IMR-90 (cell line): ENCODE measurements around the gene CLTCL1. TPM values are rescaled to one million over a fixed set of nuclear protein-coding genes. Genes with fewer than 3 reads are reported as not detected.

ENCODE experiments used
- ATAC-seq: fragments of 200-7000 bp; cut with Tn5 transposase; 2 replicates; pipeline ENCODE4 v1.9.1; 2020; ENCODE audit warnings: low read depth, mild to moderate bottlenecking, moderate library complexity
- BruUV-seq: library from RNA; stranded (reverse); fragments of 400-500 nt; replicated peaks from 2 replicates; lab custom pipeline; 2021; lab: Mats Ljungman, UMichigan
- CTCF ChIA-PET: fragments of 300-600 bp; formaldehyde crosslinking; extraction: SDS; loops from one replicate; lab custom pipeline; 2021; ENCODE audit warnings: antibody characterized with exemption; lab: Yijun Ruan, JAX
- POLR2A ChIA-PET: fragments of 300-600 bp; sonication (Branson Sonifier 250); formaldehyde crosslinking; loops from one replicate; lab custom pipeline; 2022; ENCODE audit warnings: antibody characterized with exemption; ENCODE audit not compliant: unreplicated experiment; lab: Charles Lee
- DNase-seq: peaks from one replicate; pipeline ENCODE4 v3.0.0; 2013
- H2AFZ ChIP-seq: replicated peaks from 2 replicates; pipeline ENCODE3; 2013; ENCODE audit warnings: low read length, mild to moderate bottlenecking; ENCODE audit not compliant: poor library complexity
- H2AK5ac ChIP-seq: 2 replicates; pipeline ENCODE4 v1.6.1; 2013; ENCODE audit warnings: low read depth, low read length, inconsistent platforms
- H2AK9ac ChIP-seq: replicated peaks from 2 replicates; pipeline ENCODE3; 2013; ENCODE audit warnings: mild to moderate bottlenecking, low read depth, low read length, moderate library complexity; ENCODE audit not compliant: poor library complexity
- H2BK120ac ChIP-seq: 2 replicates; pipeline ENCODE4 v1.6.1; 2013; ENCODE audit warnings: low read depth, low read length, inconsistent platforms
- H2BK15ac ChIP-seq: 3 replicates; pipeline ENCODE4 v1.6.1; 2013; ENCODE audit warnings: low read depth, low read length, inconsistent platforms
- H2BK20ac ChIP-seq: 2 replicates; pipeline ENCODE4 v1.6.1; 2013; ENCODE audit warnings: low read depth, mild to moderate bottlenecking, inconsistent platforms, low read length, moderate library complexity
- H2BK5ac ChIP-seq: 2 replicates; pipeline ENCODE4 v1.6.1; 2013; ENCODE audit warnings: mild to moderate bottlenecking, low read depth, low read length, inconsistent platforms; ENCODE audit not compliant: poor library complexity, severe bottlenecking
- H3K14ac ChIP-seq: replicated peaks from 2 replicates; pipeline ENCODE4 v1.6.1; 2013; ENCODE audit warnings: low read depth, low read length, inconsistent platforms
- H3K18ac ChIP-seq: 2 replicates; pipeline ENCODE4 v1.6.1; 2013; ENCODE audit warnings: low read depth, low read length, control low read depth
- H3K23ac ChIP-seq: 2 replicates; pipeline ENCODE4 v1.6.1; 2013; ENCODE audit warnings: low read depth, low read length, inconsistent platforms
- H3K27ac ChIP-seq: 2 replicates; pipeline ENCODE4 v1.5.1; 2013; ENCODE audit warnings: mild to moderate bottlenecking, control low read depth, low read length; ENCODE audit not compliant: insufficient read depth
- H3K27me3 ChIP-seq: 2 replicates; pipeline ENCODE4 v1.6.1; 2013; ENCODE audit warnings: low read length; ENCODE audit not compliant: control insufficient read depth, insufficient read depth
- H3K36me3 ChIP-seq: 2 replicates; pipeline ENCODE4 v1.6.1; 2013; ENCODE audit warnings: low read length, mixed read lengths; ENCODE audit not compliant: control insufficient read depth, insufficient read depth
- H3K4ac ChIP-seq: 2 replicates; pipeline ENCODE4 v1.6.1; 2013; ENCODE audit warnings: low read depth, low read length, inconsistent platforms
- H3K4me1 ChIP-seq: 2 replicates; pipeline ENCODE4 v1.6.1; 2013; ENCODE audit warnings: low read length, mixed read lengths; ENCODE audit not compliant: control insufficient read depth, insufficient read depth
- H3K4me2 ChIP-seq: 2 replicates; pipeline ENCODE4 v1.6.1; 2013; ENCODE audit warnings: low read depth, mild to moderate bottlenecking, control low read depth, low read length, moderate library complexity
- H3K4me3 ChIP-seq: 2 replicates; pipeline ENCODE4 v1.5.1; 2013; ENCODE audit warnings: low read depth, mild to moderate bottlenecking, control low read depth, low read length, moderate library complexity; ENCODE audit not compliant: insufficient read depth
- H3K56ac ChIP-seq: 2 replicates; pipeline ENCODE4 v1.6.1; 2013; ENCODE audit warnings: low read length, inconsistent platforms; ENCODE audit not compliant: insufficient read depth; ENCODE audit errors: extremely low read depth
- H3K79me1 ChIP-seq, 2 experiments: 2 replicates each; pipeline ENCODE4 v1.6.1; 2013; ENCODE audit warnings: low read length in 2 of 2, inconsistent platforms in 1 of 2, low read depth in 1 of 2
- H3K9ac ChIP-seq: 2 replicates; pipeline ENCODE4 v1.6.1; 2013; ENCODE audit warnings: low read depth, low read length, control low read depth
- H3K9me1 ChIP-seq: 2 replicates; pipeline ENCODE4 v1.6.1; 2013; ENCODE audit warnings: low read length, inconsistent platforms; ENCODE audit not compliant: insufficient read depth
- H3K9me3 ChIP-seq: 2 replicates; pipeline ENCODE4 v1.6.1; 2013; ENCODE audit warnings: low read length; ENCODE audit not compliant: control insufficient read depth, insufficient read depth
- H4K20me1 ChIP-seq: 2 replicates; pipeline ENCODE4 v1.6.1; 2013; ENCODE audit warnings: low read length, inconsistent platforms; ENCODE audit not compliant: insufficient read depth
- H4K5ac ChIP-seq: 2 replicates; pipeline ENCODE4 v1.6.1; 2013; ENCODE audit warnings: mild to moderate bottlenecking, low read depth, low read length, control low read depth
- H4K8ac ChIP-seq, 2 experiments: 2 replicates each; pipeline ENCODE4 v1.6.1; 2013; ENCODE audit warnings: low read depth in 2 of 2, low read length in 2 of 2, control low read depth in 1 of 2, inconsistent platforms in 1 of 2
- H4K91ac ChIP-seq: 2 replicates; pipeline ENCODE4 v1.6.1; 2013; ENCODE audit warnings: low read depth, low read length, inconsistent platforms; ENCODE audit not compliant: insufficient read depth
- POLR2A ChIP-seq: IDR thresholded peaks from 2 replicates; pipeline ENCODE4 v1.6.1; 2012; ENCODE audit warnings: mild to moderate bottlenecking, low read depth, low read length
- RCOR1 ChIP-seq: IDR thresholded peaks from 2 replicates; pipeline ENCODE4 v1.6.1; 2012; ENCODE audit warnings: mild to moderate bottlenecking, low read length, improper control_type of control experiment; ENCODE audit not compliant: insufficient replicate concordance
- WGBS, 2 experiments: methylation state at CpG; one replicate each; pipeline versions ENCODE4 v1.1.5 to v1.1.7; 2013; ENCODE audit warnings: missing lambda C conversion rate in 2 of 2; ENCODE audit not compliant: insufficient read length in 1 of 2; ENCODE audit errors: extremely low coverage in 2 of 2; 5-methylcytosine and 5-hydroxymethylcytosine counted together
- dilution Hi-C: fragments of 300-500 bp; cut with HindIII; formaldehyde crosslinking; loops from one replicate; pipeline ENCODE4 v1.14.3; 2018; ENCODE audit warnings: low sequenced_read_pairs; ENCODE audit not compliant: unreplicated experiment
- in situ Hi-C: fragments of 300-500 bp; cut with MboI; formaldehyde crosslinking; loops from 3 replicates; pipeline ENCODE4 v1.14.3; 2019; ENCODE audit warnings: low sequenced_read_pairs, inconsistent platforms, mixed read lengths
- intact Hi-C: fragments of 100-400 bp; cut with micrococcal nuclease; formaldehyde crosslinking; loops from 2 replicates; pipeline ENCODE4 v1.10.0; 2022
- polyA plus RNA-seq, 3 experiments: library from polyadenylated mRNA; depleted of rRNA; stranded (reverse); fragments of >200 nt; gene quantifications; 2 replicates each; pipeline ENCODE4 v1.2.3, GENCODE V29; 2012; ENCODE audit warnings: low replicate concordance in 1 of 3
- total RNA-seq: library from RNA; depleted of rRNA; stranded (reverse); fragments of >200 nt; gene quantifications from 2 replicates; pipeline ENCODE4 v1.2.3, GENCODE V29; 2012

Gene CLTCL1
- total and polyA plus RNA-seq, 2 of the 4 experiments (the other 2 are of a cell fraction), result 6.2 to 8.1 TPM

DNA sequence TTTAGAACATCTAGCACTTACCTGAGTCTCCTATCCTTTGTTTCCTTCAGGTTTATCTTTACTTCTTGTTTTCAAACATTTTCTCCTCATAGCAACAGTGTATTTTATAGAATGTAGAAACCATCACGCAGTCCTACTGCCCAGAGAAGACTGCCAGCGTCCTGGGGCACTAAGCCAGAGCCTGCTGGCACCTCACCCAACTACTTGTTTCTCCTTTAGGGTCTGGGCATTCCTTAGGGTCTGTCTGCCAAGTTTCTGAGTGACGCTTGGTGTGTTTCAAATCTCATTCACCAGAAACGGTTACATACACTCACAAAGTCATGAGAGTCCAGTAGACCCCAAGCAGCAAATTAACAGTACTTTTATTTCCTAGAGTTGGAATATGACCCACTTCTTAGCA is 63.3 kb downstream of the CLTCL1 start:
- no peak overlapping the region for H4K91ac ChIP-seq
- 45% methylated on average over 2 of the region's 4 CpGs; no CpG with 5 or more reads in 1 of the 2 experiments for WGBS, 2 experiments
- DNase-seq (no peak), ATAC-seq (no peak)
- H4K5ac ChIP-seq, result no peak overlapping the region
- H3K36me3 ChIP-seq, result peaks cover 21% of the 10 kb centered on the region
- H3K9me3 ChIP-seq, result no peaks in the 10 kb centered on the region
- H4K20me1 ChIP-seq, result no peaks in the 10 kb centered on the region
- H3K18ac ChIP-seq, result no peak overlapping the region
- intact Hi-C loops, result no loop called here
- H3K14ac ChIP-seq, result no peak overlapping the region
- no peak overlapping the region for H3K56ac ChIP-seq
- H3K79me1 ChIP-seq, result no peaks in the 10 kb centered on the region
- no peak overlapping the region for H2AK5ac ChIP-seq
- H2BK20ac ChIP-seq, result no peak overlapping the region
- dilution Hi-C loops, result no loop called here
- H3K23ac ChIP-seq, result no peak overlapping the region; the same call in 1 of the 2 replicates
- H3K27ac ChIP-seq, result no peak overlapping the region
- no peak overlapping the region for H3K4me3 ChIP-seq
- H3K4me1 ChIP-seq, result no peaks in the 10 kb centered on the region
- H3K4ac ChIP-seq, result no peak overlapping the region
- CTCF ChIA-PET, result no interaction called here
- POLR2A ChIA-PET, result no interaction called here
- no peak overlapping the region for H2AK9ac ChIP-seq
- H2AFZ ChIP-seq, result no peak overlapping the region
- TF ChIP-seq RCOR1 (no peak), POLR2A (no peak)
- BruUV-seq, result no TSS peak
- no peak overlapping the region for H3K9ac ChIP-seq
- no peaks in the 10 kb centered on the region for H3K27me3 ChIP-seq
- no peak overlapping the region for H2BK5ac ChIP-seq
- H2BK15ac ChIP-seq, result no peak overlapping the region
- H4K8ac ChIP-seq, result no peak overlapping the region
- H2BK120ac ChIP-seq, result no peak overlapping the region
- in situ Hi-C loops, result no loop called here
- H3K9me1 ChIP-seq, result peaks cover 7% of the 10 kb centered on the region; the same call in 1 of the 2 replicates
- H3K4me2 ChIP-seq, result no peak overlapping the region
